ENCODE data around the gene SIAE. TPM values are rescaled to one million over a fixed set of nuclear protein-coding genes. Genes with fewer than 3 reads are reported as not detected.

Gene SIAE
- total RNA-seq, 2 experiments from 2014 or later: 4.5 to 5.6 TPM

DNA sequence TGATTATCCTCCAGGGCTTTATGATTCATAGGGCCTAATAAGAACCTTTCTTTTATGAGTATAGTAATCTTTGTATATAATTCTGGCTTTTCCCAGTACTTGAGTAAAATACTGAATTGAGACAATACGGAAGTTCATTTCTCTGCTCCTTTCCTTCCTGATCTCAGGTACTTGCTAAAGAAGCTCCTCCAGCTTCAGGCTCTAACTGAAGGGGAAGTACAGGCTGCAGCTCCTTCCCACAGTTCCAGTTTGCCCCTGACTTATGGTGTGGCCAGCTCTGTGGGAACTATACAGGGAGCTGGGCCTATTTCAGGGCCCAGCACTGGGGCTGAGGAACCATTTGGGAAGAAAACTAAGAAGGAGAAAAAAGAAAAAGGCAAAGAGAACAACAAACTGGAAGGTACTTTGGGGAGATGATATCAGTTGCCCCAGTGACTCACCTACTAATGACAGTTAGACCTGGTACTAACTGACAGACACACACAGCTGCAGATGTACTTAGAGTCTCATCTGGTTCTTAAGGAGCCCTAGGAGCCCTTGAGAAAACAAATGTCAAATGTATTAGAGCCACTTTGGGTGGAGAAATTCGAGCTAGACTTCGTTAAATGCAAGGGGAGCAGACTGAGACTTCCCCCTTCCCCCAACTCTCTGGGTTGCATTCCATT, 47.9 kb downstream of the SIAE start:
- Mint-ChIP-seq H3K9me3 (no peaks in the 10 kb centered on the region), H3K36me3 (ENCODE audit: low read depth) (peaks cover 71% of the 10 kb centered on the region), H3K27ac (peak overlapping the region; percentile 65), H3K4me1 (ENCODE audit: low read depth) (peaks cover 49% of the 10 kb centered on the region), H3K4me3 (peak overlapping the region; percentile 38), H3K27me3 (no peaks in the 10 kb centered on the region)
- POLR2A ChIA-PET: no interaction called here
- H3K27ac ChIP-seq (ENCODE audit: low read depth in 1 of 2, low read length in 2 of 2): no peak overlapping the region
- ATAC-seq (ENCODE audit: poor library complexity) (no peak), DNase-seq (no peak)
- intact Hi-C loops (cut with DNase I, micrococcal nuclease): loop anchor here in 1 of 2 experiments (2.0 to 10.0 kb wide), 3 partner anchors 171 to 1439 kb away; partner anchors contain the start of genes CDON, DDX25 and PUS3
- peaks cover 17% of the 10 kb centered on the region for H3K4me1 ChIP-seq (ENCODE audit: insufficient read depth, low read length)
- no peak for TF ChIP-seq CTCF (IDR thresholded peaks at IDR 0.05)
- H3K4me3 ChIP-seq (ENCODE audit: low read length): no peak overlapping the region
- H3K36me3 ChIP-seq (ENCODE audit: insufficient read depth, low read length): peaks cover 55% of the 10 kb centered on the region
- CTCF ChIA-PET: no interaction called here
- no peaks in the 10 kb centered on the region for H3K9me3 ChIP-seq (ENCODE audit: control insufficient read depth in 1 of 2, insufficient read depth in 1 of 2, low read length in 2 of 2)
- H3K27me3 ChIP-seq (ENCODE audit: control insufficient read depth in 1 of 2, insufficient read depth in 2 of 2, low read length in 2 of 2): no peaks in the 10 kb centered on the region

DNA sequence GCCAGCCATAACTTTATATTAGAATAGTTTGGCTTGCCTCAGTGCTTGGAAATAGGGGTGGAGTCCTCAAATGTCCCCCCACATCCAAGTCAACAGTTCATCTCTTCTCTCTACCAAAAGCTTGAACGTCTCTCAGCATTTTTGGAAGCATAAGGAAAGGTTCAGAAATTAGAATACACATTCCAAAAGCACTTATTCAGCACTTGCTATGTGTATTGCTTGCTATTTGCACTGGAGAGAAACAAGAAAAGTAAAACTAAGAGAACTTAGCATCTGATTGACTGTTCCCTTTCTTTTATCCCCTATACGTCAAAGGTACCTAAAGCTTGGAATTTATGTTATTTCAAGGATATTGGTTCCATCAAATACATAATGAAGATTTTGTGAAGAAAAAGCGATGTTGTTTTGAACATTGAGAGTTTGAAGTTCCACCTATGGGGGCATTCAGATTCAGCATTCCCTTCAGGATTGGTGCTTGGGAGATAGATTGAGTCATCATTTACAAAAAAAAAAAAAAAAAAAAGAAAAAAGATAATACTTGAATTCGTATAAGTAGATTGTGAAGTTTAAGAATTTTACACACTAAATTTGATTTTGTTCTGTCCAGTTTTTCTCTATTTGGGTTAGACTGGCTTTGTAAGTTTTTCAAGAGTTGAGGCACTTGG, 49.5 kb downstream of the SIAE start:
- no peak for TF ChIP-seq CTCF (IDR thresholded peaks at IDR 0.05)

More for the DNA sequence above, 49.5 kb downstream of the SIAE start:
- H3K27ac ChIP-seq (ENCODE audit: low read depth in 1 of 2, low read length in 2 of 2): peak overlapping the region in 1 of 2 donors; percentile 90
- Mint-ChIP-seq H3K9me3 (no peaks in the 10 kb centered on the region), H3K4me3 (peak overlapping the region; percentile 97), H3K36me3 (ENCODE audit: low read depth) (peaks cover 60% of the 10 kb centered on the region), H3K27ac (peak overlapping the region; percentile 96), H3K27me3 (peaks cover 7% of the 10 kb centered on the region), H3K4me1 (ENCODE audit: low read depth) (peaks cover 49% of the 10 kb centered on the region)
- no peaks in the 10 kb centered on the region for H3K9me3 ChIP-seq (ENCODE audit: control insufficient read depth in 1 of 2, insufficient read depth in 1 of 2, low read length in 2 of 2)
- DNase-seq (no peak), ATAC-seq (ENCODE audit: poor library complexity) (no peak)
- no peaks in the 10 kb centered on the region for H3K27me3 ChIP-seq (ENCODE audit: control insufficient read depth in 1 of 2, insufficient read depth in 2 of 2, low read length in 2 of 2)
- peaks cover 17% of the 10 kb centered on the region for H3K4me1 ChIP-seq (ENCODE audit: insufficient read depth, low read length)
- intact Hi-C loops (cut with DNase I, micrococcal nuclease): loop anchor here (2.0 to 10.0 kb wide), 4 partner anchors 327 to 1441 kb away; partner anchors contain the start of genes CCDC15 (in 1 of the 2), CDON (in 1 of the 2) and TMEM218 (in 1 of the 2)
- peak overlapping the region; percentile 83 for H3K4me3 ChIP-seq (ENCODE audit: low read length)
- H3K36me3 ChIP-seq (ENCODE audit: insufficient read depth, low read length): peaks cover 40% of the 10 kb centered on the region
- POLR2A ChIA-PET: interaction anchor here (1.1 to 1.8 kb wide), 4 partner anchors 26 to 488 kb away, joined by 3 to 11 read pairs (median 3); partner anchors contain the start of genes MSANTD2 and TMEM218
- CTCF ChIA-PET: interaction anchor here (0.8 to 3.4 kb wide), 3 partner anchors 20 to 252 kb away, joined by 3 to 13 read pairs (median 4); no protein-coding TSS in a partner anchor
